PC-3 (cell line): ENCODE data around the gene CCL7.

Experiments
- EZH2 ChIP-seq: fragments of 300-600 bp; sonication (generic); IDR thresholded peaks from one replicate; pipeline ENCODE4 v1.6.1; 2017; ENCODE audit warnings: antibody characterized with exemption, mild to moderate bottlenecking, low read length; ENCODE audit not compliant: unreplicated experiment
- EZH2phosphoT487 ChIP-seq: fragments of 300-600 bp; sonication (generic); IDR thresholded peaks from 2 replicates; pipeline ENCODE4 v1.6.1; 2018; ENCODE audit warnings: mild to moderate bottlenecking, antibody characterized with exemption, low read length, borderline replicate concordance
- TF ChIP-seq, protein P1 (sequence below): fragments of 300-600 bp; sonication (generic); conservative IDR thresholded peaks from 2 replicates; pipeline ENCODE4 v1.5.1; 2017; ENCODE audit warnings: antibody characterized with exemption, low read depth, mild to moderate bottlenecking, low read length

DNA sequence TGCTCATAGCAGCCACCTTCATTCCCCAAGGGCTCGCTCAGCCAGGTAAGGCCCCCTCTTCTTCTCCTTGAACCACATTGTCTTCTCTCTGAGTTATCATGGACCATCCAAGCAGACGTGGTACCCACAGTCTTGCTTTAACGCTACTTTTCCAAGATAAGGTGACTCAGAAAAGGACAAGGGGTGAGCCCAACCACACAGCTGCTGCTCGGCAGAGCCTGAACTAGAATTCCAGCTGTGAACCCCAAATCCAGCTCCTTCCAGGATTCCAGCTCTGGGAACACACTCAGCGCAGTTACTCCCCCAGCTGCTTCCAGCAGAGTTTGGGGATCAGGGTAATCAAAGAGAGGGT lies 14.7 kb upstream of the CCL7 start:
- TF ChIP-seq EZH2: no peak
- TF ChIP-seq, protein P1, sequence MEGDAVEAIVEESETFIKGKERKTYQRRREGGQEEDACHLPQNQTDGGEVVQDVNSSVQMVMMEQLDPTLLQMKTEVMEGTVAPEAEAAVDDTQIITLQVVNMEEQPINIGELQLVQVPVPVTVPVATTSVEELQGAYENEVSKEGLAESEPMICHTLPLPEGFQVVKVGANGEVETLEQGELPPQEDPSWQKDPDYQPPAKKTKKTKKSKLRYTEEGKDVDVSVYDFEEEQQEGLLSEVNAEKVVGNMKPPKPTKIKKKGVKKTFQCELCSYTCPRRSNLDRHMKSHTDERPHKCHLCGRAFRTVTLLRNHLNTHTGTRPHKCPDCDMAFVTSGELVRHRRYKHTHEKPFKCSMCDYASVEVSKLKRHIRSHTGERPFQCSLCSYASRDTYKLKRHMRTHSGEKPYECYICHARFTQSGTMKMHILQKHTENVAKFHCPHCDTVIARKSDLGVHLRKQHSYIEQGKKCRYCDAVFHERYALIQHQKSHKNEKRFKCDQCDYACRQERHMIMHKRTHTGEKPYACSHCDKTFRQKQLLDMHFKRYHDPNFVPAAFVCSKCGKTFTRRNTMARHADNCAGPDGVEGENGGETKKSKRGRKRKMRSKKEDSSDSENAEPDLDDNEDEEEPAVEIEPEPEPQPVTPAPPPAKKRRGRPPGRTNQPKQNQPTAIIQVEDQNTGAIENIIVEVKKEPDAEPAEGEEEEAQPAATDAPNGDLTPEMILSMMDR: no peak
- no peak for TF ChIP-seq EZH2phosphoT487
